Keratinocyte (primary cell): ENCODE measurements around the gene F10. TPM values are rescaled to one million over a fixed set of nuclear protein-coding genes. Genes with fewer than 3 reads are reported as not detected.

Source experiments
- DNase-seq: peaks from one replicate; pipeline ENCODE4 v3.0.0-alpha.2; 2011; ENCODE audit warnings: low read depth, missing footprints, low spot score
- FAIRE-seq: peaks from 2 replicates; lab custom pipeline; 2011; peaks lifted over from hg19 to GRCh38; lab: Jason Lieb, UNC
- H2AFZ ChIP-seq: 2 replicates; pipeline ENCODE4 v1.6.0; 2012; ENCODE audit warnings: low read length, control low read depth, inconsistent platforms; ENCODE audit not compliant: control insufficient read depth
- H3K27ac ChIP-seq: 2 replicates; pipeline ENCODE4 v1.5.1; 2011; ENCODE audit warnings: low read length; ENCODE audit not compliant: control insufficient read depth, insufficient read depth
- H3K27me3 ChIP-seq: 3 replicates; pipeline ENCODE4 v1.6.0; 2011; ENCODE audit warnings: low read length; ENCODE audit not compliant: control insufficient read depth, insufficient read depth; ENCODE audit errors: extremely low read depth
- H3K36me3 ChIP-seq, 2 experiments: 2 replicates in 1 of 2; 3 replicates in 1 of 2; pipeline ENCODE4 v1.5.1; 2011; ENCODE audit warnings: low read length in 2 of 2, mild to moderate bottlenecking in 1 of 2; ENCODE audit not compliant: control insufficient read depth in 2 of 2, insufficient read depth in 2 of 2; ENCODE audit errors: extremely low read depth in 1 of 2
- H3K4me1 ChIP-seq: 3 replicates; pipeline ENCODE4 v1.5.1; 2011; ENCODE audit warnings: low read length; ENCODE audit not compliant: control insufficient read depth, insufficient read depth; ENCODE audit errors: extremely low read depth
- H3K4me2 ChIP-seq: 3 replicates; pipeline ENCODE4 v1.6.0; 2011; ENCODE audit warnings: low read depth, low read length; ENCODE audit not compliant: control insufficient read depth, insufficient read depth; ENCODE audit errors: extremely low read depth
- H3K4me3 ChIP-seq, 3 experiments: fragments of 200-600 bp in 1 of 3; sonication (generic) in 1 of 3; 2 replicates in 2 of 3; 3 replicates in 1 of 3; pipeline ENCODE4 v1.5.1; 2011 to 2016; ENCODE audit warnings: low read length in 3 of 3, mild to moderate bottlenecking in 3 of 3, control low read depth in 2 of 3, inconsistent platforms in 1 of 3, low read depth in 1 of 3, mixed read lengths in 1 of 3, mixed run types in 1 of 3, moderate library complexity in 1 of 3; ENCODE audit not compliant: control insufficient read depth in 2 of 3, insufficient read depth in 2 of 3; ENCODE audit errors: extremely low read depth in 1 of 3
- H3K79me2 ChIP-seq: 2 replicates; pipeline ENCODE4 v1.6.0; 2012; ENCODE audit warnings: low read length; ENCODE audit not compliant: control insufficient read depth, insufficient read depth
- H3K9ac ChIP-seq: 3 replicates; pipeline ENCODE4 v1.6.0; 2011; ENCODE audit warnings: low read length; ENCODE audit not compliant: control insufficient read depth, insufficient read depth; ENCODE audit errors: extremely low read depth
- H3K9me1 ChIP-seq: 3 replicates; pipeline ENCODE4 v1.6.0; 2011; ENCODE audit warnings: low read length; ENCODE audit not compliant: control insufficient read depth, insufficient read depth; ENCODE audit errors: extremely low read depth
- H3K9me3 ChIP-seq: 2 replicates; pipeline ENCODE4 v1.5.1; 2012; ENCODE audit warnings: low read depth, low read length; ENCODE audit not compliant: control insufficient read depth
- H4K20me1 ChIP-seq: 3 replicates; pipeline ENCODE4 v1.6.0; 2011; ENCODE audit warnings: low read length; ENCODE audit not compliant: control insufficient read depth, insufficient read depth; ENCODE audit errors: extremely low read depth
- EZH2 ChIP-seq: IDR thresholded peaks from one replicate; pipeline ENCODE4 v1.6.1; 2012; ENCODE audit warnings: inconsistent platforms, mild to moderate bottlenecking, low read length, moderate library complexity
- dilution Hi-C: fragments of 300-500 bp; cut with MboI; formaldehyde crosslinking; loops from one replicate; pipeline ENCODE4 v1.7.0; 2020; ENCODE audit warnings: low sequenced_read_pairs; ENCODE audit not compliant: extremely low pct_ligation_motif_present
- polyA plus RNA-seq, 5 experiments: library from polyadenylated mRNA; depleted of rRNA in 3 of 5; stranded (reverse) in 3 of 5; stranded (forward) in 1 of 5; unstranded in 1 of 5; fragments of >200 nt; gene quantifications; 1 replicate in 1 of 5; 2 replicates in 3 of 5; 3 replicates in 1 of 5; pipeline versions ENCODE4 v1.2.1 to v1.2.3, GENCODE V29; 2011 to 2012; ENCODE audit warnings: missing spikeins in 2 of 5, low read depth in 1 of 5, low replicate concordance in 1 of 5
- TF ChIP-seq, protein P1 (sequence below), 3 experiments: IDR thresholded peaks in 1 of 3; conservative IDR thresholded peaks in 1 of 3; optimal IDR thresholded peaks in 1 of 3; 2 replicates in 2 of 3; 3 replicates in 1 of 3; pipeline versions ENCODE3 to v1.5.1; 2011; ENCODE audit warnings: low read length in 3 of 3, mild to moderate bottlenecking in 3 of 3, moderate library complexity in 2 of 3, control low read depth in 1 of 3, inconsistent platforms in 1 of 3; ENCODE audit not compliant: insufficient read depth in 2 of 3; ENCODE audit errors: extremely low read depth in 1 of 3

Gene F10
- polyA plus RNA-seq, 1 donor (not counting 4 experiments of a cell fraction or from before 2014, with no cell fraction given), result not detected

DNA sequence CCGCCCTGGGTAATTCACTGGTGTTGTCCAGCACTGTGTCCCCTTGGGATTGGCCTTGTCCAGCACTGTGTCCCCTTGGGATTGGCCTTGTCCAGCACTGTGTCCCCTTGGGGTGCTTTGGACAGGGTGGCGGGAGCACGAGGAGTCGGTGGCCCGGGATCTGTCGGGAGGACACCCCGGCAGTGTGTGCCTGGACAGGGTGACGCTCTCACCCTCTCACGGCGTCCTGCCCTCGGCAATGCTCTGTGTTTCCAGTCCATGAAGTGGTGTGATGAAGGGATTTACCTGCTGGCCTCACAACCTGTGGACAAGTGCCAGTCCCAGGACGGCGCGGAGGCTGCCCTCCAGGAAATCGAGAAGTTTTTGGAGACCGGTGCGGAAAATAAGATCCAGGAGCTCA lies 46.9 kb upstream of the F10 start:
- FAIRE-seq (no peak), DNase-seq (no peak)
- H3K36me3 ChIP-seq, result no peaks in the 10 kb centered on the region
- dilution Hi-C loops, result no loop called here
- no peak overlapping the region for H3K4me2 ChIP-seq
- no peaks in the 10 kb centered on the region for H3K9me3 ChIP-seq
- H3K79me2 ChIP-seq, result no peaks in the 10 kb centered on the region
- H4K20me1 ChIP-seq, result no peaks in the 10 kb centered on the region
- H3K27me3 ChIP-seq, result no peaks in the 10 kb centered on the region
- TF ChIP-seq, protein P1, sequence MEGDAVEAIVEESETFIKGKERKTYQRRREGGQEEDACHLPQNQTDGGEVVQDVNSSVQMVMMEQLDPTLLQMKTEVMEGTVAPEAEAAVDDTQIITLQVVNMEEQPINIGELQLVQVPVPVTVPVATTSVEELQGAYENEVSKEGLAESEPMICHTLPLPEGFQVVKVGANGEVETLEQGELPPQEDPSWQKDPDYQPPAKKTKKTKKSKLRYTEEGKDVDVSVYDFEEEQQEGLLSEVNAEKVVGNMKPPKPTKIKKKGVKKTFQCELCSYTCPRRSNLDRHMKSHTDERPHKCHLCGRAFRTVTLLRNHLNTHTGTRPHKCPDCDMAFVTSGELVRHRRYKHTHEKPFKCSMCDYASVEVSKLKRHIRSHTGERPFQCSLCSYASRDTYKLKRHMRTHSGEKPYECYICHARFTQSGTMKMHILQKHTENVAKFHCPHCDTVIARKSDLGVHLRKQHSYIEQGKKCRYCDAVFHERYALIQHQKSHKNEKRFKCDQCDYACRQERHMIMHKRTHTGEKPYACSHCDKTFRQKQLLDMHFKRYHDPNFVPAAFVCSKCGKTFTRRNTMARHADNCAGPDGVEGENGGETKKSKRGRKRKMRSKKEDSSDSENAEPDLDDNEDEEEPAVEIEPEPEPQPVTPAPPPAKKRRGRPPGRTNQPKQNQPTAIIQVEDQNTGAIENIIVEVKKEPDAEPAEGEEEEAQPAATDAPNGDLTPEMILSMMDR (optimal IDR thresholded peaks at IDR 0.05 in 1 of 3, IDR thresholded peaks at IDR 0.05 in 1 of 3, conservative IDR thresholded peaks at IDR 0.05 in 1 of 3; ENCODE audit: extremely low read depth in 1 of 3, insufficient read depth in 2 of 3, low read length in 3 of 3), result no peak
- no peak for TF ChIP-seq EZH2
- no peak overlapping the region for H3K4me3 ChIP-seq
- no peak overlapping the region for H3K9ac ChIP-seq
- no peak overlapping the region for H2AFZ ChIP-seq
- no peaks in the 10 kb centered on the region for H3K9me1 ChIP-seq
- no peaks in the 10 kb centered on the region for H3K4me1 ChIP-seq
- no peak overlapping the region for H3K27ac ChIP-seq

DNA sequence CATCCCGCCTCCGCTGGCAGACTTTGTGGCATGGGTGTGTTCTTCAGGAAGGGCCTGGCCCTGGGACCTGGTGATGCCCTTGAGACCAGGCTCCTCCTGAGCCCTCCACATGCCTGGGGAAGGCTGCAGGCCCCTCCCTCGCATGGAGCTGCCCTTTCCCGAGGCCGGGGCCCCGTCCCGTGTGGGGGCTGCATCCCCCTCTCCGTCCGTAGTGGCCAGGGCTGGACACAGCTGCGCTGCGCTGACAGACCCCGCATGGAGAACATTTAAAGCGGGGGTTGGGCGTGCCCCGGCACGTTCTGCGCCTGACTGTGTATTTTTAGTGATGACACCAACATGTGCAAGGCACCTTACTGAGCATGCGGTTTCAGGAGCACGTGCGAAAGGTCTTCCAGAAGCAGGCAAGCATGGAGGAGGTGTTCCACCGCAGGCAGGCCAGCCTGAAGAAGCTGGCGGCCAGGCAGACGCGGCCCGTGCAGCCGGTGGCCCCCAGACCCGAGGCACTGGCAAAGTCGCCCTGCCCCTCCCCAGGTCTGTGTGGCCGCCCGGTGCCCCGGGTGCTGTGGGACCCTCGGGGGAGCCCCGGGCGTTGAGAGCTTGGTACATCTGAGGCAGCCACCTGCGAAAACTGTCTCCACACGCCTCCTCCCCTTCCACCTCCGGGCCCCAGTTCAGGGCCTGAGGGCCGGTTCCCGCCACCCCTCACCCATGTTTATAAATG lies 45.8 kb upstream of the F10 start:
- dilution Hi-C loops, result no loop called here
- no peaks in the 10 kb centered on the region for H3K36me3 ChIP-seq
- H3K4me2 ChIP-seq, result no peak overlapping the region
- H3K27ac ChIP-seq, result no peak overlapping the region
- no peak overlapping the region for H3K9ac ChIP-seq
- H3K9me1 ChIP-seq, result no peaks in the 10 kb centered on the region
- TF ChIP-seq, protein P1 (optimal IDR thresholded peaks at IDR 0.05 in 1 of 3, IDR thresholded peaks at IDR 0.05 in 1 of 3, conservative IDR thresholded peaks at IDR 0.05 in 1 of 3; ENCODE audit: extremely low read depth in 1 of 3, insufficient read depth in 2 of 3, low read length in 3 of 3), result no peak
- TF ChIP-seq EZH2, result no peak
- H3K4me1 ChIP-seq, result no peaks in the 10 kb centered on the region
- no peak overlapping the region for H3K4me3 ChIP-seq
- no peaks in the 10 kb centered on the region for H4K20me1 ChIP-seq
- DNase-seq (no peak), FAIRE-seq (no peak)
- H3K79me2 ChIP-seq, result no peaks in the 10 kb centered on the region
- no peak overlapping the region for H2AFZ ChIP-seq
- no peaks in the 10 kb centered on the region for H3K27me3 ChIP-seq
- no peaks in the 10 kb centered on the region for H3K9me3 ChIP-seq
